Gastroesophageal sphincter (tissue), 4 donors: ENCODE results near the gene WNT7B. TPM values are rescaled to one million over a fixed set of nuclear protein-coding genes. Genes with fewer than 3 reads are reported as not detected.
"Not testable (repeated sequence)": the region's sequence is repeated elsewhere in the genome, so short reads cannot be mapped to it uniquely, and the experiment has no call there.

Experiments
- ATAC-seq: fragments of 150-250 bp; one replicate; pipeline ENCODE4 v1.9.1; 2016; ENCODE audit warnings: mild to moderate bottlenecking, moderate library complexity
- H3K27ac ChIP-seq, 4 donors: fragments of 200-600 bp; sonication (generic) in 3 of 4; 1 replicate in 3 of 4; 2 replicates in 1 of 4; pipeline ENCODE4 v1.5.1; 2016 to 2019
- H3K27me3 ChIP-seq: fragments of 200-600 bp; sonication (generic); one replicate; pipeline ENCODE4 v1.5.1; 2019
- H3K36me3 ChIP-seq, 2 donors: fragments of 200-600 bp; sonication (generic); one replicate each; pipeline ENCODE4 v1.5.1; 2019; ENCODE audit warnings: control low read depth in 1 of 2
- H3K4me1 ChIP-seq, 3 donors: fragments of 200-600 bp; sonication (generic); 1 replicate in 2 of 3; 2 replicates in 1 of 3; pipeline ENCODE4 v1.5.1; 2016 to 2019; ENCODE audit warnings: control low read depth in 2 of 3
- H3K4me3 ChIP-seq, 2 donors: fragments of 200-600 bp; sonication (generic); one replicate each; pipeline ENCODE4 v1.5.1; 2019; ENCODE audit warnings: mild to moderate bottlenecking in 1 of 2, moderate library complexity in 1 of 2
- H3K9me3 ChIP-seq, 3 donors: fragments of 200-600 bp; sonication (generic); one replicate each; pipeline ENCODE4 v1.5.1; 2017 to 2019; ENCODE audit warnings: control low read depth in 2 of 3
- EP300 ChIP-seq: sonication (generic); formaldehyde crosslinking; IDR thresholded peaks from one replicate; pipeline ENCODE4 v1.6.1; 2017; ENCODE audit warnings: antibody characterized with exemption, mild to moderate bottlenecking
- POLR2A ChIP-seq, 2 donors: fragments of 450-650 bp; IDR thresholded peaks; one replicate each; pipeline ENCODE4 v1.6.1; 2017; ENCODE audit warnings: antibody characterized with exemption in 2 of 2, mild to moderate bottlenecking in 2 of 2, moderate library complexity in 1 of 2
- POLR2AphosphoS5 ChIP-seq: sonication (generic); formaldehyde crosslinking; IDR thresholded peaks from one replicate; pipeline ENCODE4 v1.6.1; 2017; ENCODE audit warnings: antibody characterized with exemption
- WGBS, 2 donors: methylation state at CpG; one replicate each; pipeline ENCODE4 v1.1.5; 2018; ENCODE audit warnings: low coverage in 1 of 2; 5-methylcytosine and 5-hydroxymethylcytosine counted together
- total RNA-seq, 4 donors: library from RNA; depleted of rRNA; stranded (reverse); fragments of >200 nt; gene quantifications; one replicate each; pipeline ENCODE4 v1.1.0, GENCODE V29; 2016
- TF ChIP-seq, protein P1 (sequence below), 4 experiments: fragments of 200-600 bp in 2 of 4; fragments of 450-650 bp in 2 of 4; sonication (generic) in 1 of 4; IDR thresholded peaks; one replicate each; pipeline ENCODE4 v1.5.1; 2017 to 2019; ENCODE audit warnings: antibody characterized with exemption in 4 of 4, mild to moderate bottlenecking in 2 of 4, moderate library complexity in 2 of 4

The WNT7B gene
- total RNA-seq, 4 donors from 2014 or later: 1.2 TPM; not detected in 3

DNA sequence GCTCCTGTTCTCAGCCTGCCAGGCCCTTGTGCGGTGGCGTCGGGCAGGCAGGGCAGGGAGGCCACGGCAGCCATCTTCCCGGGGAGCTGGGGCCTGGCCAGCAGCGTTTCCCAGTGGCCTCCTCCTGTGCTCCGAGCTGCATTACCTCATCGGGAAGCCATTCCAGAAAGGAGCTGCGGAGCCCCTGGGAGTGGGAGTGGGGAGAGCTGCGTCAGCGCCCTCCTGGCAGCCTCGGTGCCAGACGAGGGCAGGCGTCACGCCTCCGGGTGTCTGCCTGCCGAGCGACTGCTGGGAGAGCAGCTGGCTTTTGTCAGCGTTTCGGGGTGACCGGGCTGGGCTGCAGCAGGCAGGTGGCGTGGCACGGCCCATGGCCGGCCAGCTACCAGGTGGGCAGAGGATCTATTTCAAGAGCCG lies 30.9 kb upstream of the WNT7B start:
- H3K4me1 ChIP-seq: peaks cover 4 to 68% (median 32%) of the 10 kb centered on the region in 3 donors
- TF ChIP-seq, protein P1, sequence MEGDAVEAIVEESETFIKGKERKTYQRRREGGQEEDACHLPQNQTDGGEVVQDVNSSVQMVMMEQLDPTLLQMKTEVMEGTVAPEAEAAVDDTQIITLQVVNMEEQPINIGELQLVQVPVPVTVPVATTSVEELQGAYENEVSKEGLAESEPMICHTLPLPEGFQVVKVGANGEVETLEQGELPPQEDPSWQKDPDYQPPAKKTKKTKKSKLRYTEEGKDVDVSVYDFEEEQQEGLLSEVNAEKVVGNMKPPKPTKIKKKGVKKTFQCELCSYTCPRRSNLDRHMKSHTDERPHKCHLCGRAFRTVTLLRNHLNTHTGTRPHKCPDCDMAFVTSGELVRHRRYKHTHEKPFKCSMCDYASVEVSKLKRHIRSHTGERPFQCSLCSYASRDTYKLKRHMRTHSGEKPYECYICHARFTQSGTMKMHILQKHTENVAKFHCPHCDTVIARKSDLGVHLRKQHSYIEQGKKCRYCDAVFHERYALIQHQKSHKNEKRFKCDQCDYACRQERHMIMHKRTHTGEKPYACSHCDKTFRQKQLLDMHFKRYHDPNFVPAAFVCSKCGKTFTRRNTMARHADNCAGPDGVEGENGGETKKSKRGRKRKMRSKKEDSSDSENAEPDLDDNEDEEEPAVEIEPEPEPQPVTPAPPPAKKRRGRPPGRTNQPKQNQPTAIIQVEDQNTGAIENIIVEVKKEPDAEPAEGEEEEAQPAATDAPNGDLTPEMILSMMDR (IDR thresholded peaks at IDR 0.05): peak in 3 of 4 experiments; percentile 2 to 43 (median 16)
- peak in 1 of 2 donors; percentile 12 for TF ChIP-seq POLR2A (IDR thresholded peaks at IDR 0.05)
- TF ChIP-seq POLR2AphosphoS5: peak; percentile 94
- peak; percentile 70 for TF ChIP-seq EP300
- peak overlapping the region in 1 of 2 donors; percentile 33 for H3K4me3 ChIP-seq
- H3K27ac ChIP-seq: peak overlapping the region; percentile 80 to 96 (median 92)
- peak; percentile 83 for ATAC-seq
- peaks cover 0 to 12% (median 0%) of the 10 kb centered on the region in 3 donors for H3K9me3 ChIP-seq
- no peaks in the 10 kb centered on the region for H3K36me3 ChIP-seq
- WGBS, 2 donors: 17% methylated on average over 1 of the region's 25 CpGs; no CpG with 5 or more reads in 1 of the 2 donors
- no peaks in the 10 kb centered on the region for H3K27me3 ChIP-seq

DNA sequence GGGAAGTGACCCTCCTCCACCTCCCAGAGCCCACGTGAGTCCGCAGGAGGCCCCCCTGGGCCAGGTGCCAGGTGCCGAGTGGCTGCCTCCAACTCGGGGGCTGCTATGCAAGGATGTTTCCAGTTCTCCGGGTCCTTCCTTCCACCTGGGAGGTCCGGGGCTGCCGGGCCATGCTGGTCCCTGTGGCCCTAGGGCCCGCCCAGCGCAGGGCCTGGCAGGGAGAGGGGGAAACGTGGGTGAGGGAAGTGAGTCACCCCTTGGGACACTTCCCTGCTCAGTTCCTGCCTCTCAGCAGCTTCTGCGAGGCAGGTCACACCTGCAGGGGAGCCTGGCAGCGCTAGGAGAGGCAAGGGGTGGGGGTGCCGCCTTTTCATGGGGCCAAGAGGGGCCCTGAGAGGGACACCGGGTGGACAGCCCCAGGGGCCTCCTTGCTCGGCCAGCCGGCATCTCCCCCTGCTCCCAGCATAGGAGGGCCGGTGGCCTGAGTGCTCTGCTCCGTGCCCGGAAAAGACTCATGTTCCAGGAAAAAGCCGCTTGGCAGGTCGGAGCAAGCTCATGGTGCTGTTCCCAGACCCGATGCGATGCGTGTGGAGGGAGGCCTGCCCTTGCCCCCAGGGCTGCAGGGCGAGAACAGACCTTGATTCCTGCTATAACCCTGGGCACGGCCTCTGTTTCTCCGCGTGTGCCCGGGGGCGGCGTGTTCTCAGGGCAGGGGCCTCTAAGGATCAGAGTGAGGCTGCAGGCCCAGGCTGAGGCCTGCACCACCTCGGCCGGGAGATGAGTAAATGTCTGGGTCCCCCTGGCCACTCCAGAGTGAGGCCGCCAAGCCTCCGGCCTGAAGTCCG lies 30.3 kb upstream of the WNT7B start:
- Histone ChIP-seq H3K4me3 (peak overlapping the region in 1 of 2 donors; percentile 33), H3K9me3 (peaks cover 0 to 12% (median 0%) of the 10 kb centered on the region in 3 donors), H3K4me1 (peaks cover 4 to 68% (median 26%) of the 10 kb centered on the region in 3 donors), H3K36me3 (no peaks in the 10 kb centered on the region), H3K27ac (peak overlapping the region; percentile 80 to 96 (median 92)), H3K27me3 (no peaks in the 10 kb centered on the region)
- 0% methylated on average over 2 of the region's 36 CpGs; no CpG with 5 or more reads in 1 of the 2 donors for WGBS, 2 donors
- peak; percentile 66 for ATAC-seq
- TF ChIP-seq, protein P1 (IDR thresholded peaks at IDR 0.05): no peak
- TF ChIP-seq POLR2AphosphoS5: peak; percentile 67

DNA sequence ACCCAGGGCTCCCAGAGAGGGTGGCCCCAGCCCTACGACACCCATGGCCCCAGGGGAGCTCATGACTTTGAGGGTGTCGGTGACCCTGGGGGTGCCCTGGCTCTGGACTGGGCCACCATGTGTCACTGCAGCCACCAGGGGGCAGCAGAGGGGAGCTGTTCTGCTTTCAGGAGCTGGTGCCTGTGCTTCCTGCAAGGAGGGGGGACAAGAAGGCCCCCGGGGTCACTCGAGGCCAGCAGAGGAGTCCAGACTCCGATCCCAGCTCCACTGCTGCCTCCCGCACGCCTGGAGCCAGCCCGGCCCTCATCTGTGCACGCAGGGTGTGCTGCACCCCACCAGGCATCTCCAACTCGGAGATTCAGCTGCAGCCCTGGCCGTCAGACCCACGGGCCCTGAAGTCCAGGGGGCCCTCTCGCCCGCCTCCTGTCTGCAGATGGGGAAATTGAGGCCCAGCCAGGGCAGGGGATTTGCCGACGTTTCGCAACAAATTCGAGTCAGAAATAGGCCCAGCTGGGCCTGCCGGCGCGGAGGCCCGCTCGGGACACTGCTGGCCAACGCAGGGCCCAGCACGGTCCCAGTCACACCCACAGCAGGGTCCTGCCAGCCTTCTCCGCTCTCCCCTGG lies 29.5 kb upstream of the WNT7B start:
- H3K4me3 ChIP-seq: peak overlapping the region in 1 of 2 donors; percentile 33
- H3K9me3 ChIP-seq: peaks cover 0 to 12% (median 0%) of the 10 kb centered on the region in 3 donors
- peaks cover 4 to 68% (median 31%) of the 10 kb centered on the region in 3 donors for H3K4me1 ChIP-seq
- ATAC-seq: peak; percentile 68
- no peaks in the 10 kb centered on the region for H3K27me3 ChIP-seq
- 0 to 40% methylated on average over 1 to 3 of the region's 26 CpGs for WGBS, 2 donors
- TF ChIP-seq, protein P1 (IDR thresholded peaks at IDR 0.05): peak in 3 of 4 experiments; percentile 97 to 99 (median 98)
- TF ChIP-seq EP300: no peak
- peak; percentile 52 for TF ChIP-seq POLR2AphosphoS5
- peak overlapping the region; percentile 80 to 96 (median 92) for H3K27ac ChIP-seq
- no peaks in the 10 kb centered on the region for H3K36me3 ChIP-seq

DNA sequence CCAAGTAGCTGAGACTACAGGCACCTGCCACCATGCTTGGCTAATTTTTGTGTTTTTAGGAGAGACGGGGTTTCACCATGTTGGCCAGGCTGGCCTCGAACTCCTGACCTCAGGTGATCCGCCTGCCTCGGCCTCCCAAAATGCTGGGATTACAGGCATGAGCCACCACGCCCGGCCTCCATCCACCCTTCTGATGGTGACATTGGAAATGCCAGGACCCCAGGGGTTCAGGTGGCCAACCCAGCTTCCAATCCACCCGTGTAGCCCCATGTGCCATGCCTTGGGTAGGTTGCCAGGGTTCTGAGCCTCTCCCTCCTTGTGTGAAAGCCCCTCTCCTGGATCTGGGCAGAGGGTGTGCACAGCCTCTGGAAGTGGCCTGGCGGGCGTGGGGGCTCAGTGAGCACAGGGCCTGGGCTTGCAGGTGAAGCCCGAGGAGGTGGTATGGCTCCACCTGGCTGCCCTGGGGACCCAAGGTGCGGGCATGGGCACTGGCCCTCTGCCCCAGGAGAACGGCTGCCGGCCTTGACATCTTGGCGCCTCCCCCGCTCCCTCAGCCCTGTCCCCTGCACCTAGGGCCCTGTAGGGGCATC lies 28.2 kb upstream of the WNT7B start:
- 67 to 100% methylated on average over 1 to 2 of the region's 15 CpGs for WGBS, 2 donors
- peaks cover 0 to 10% (median 0%) of the 10 kb centered on the region in 3 donors for H3K9me3 ChIP-seq
- not testable (repeated sequence) for H3K4me3 ChIP-seq, H3K36me3 ChIP-seq, H3K27me3 ChIP-seq, ATAC-seq
- H3K4me1 ChIP-seq: peaks cover 4 to 70% (median 35%) of the 10 kb centered on the region in 3 donors
- H3K27ac ChIP-seq: peak overlapping the region in 1 of 4 donors; percentile 95
